Measurements from ENCODE around the gene TTC28.

DNA sequence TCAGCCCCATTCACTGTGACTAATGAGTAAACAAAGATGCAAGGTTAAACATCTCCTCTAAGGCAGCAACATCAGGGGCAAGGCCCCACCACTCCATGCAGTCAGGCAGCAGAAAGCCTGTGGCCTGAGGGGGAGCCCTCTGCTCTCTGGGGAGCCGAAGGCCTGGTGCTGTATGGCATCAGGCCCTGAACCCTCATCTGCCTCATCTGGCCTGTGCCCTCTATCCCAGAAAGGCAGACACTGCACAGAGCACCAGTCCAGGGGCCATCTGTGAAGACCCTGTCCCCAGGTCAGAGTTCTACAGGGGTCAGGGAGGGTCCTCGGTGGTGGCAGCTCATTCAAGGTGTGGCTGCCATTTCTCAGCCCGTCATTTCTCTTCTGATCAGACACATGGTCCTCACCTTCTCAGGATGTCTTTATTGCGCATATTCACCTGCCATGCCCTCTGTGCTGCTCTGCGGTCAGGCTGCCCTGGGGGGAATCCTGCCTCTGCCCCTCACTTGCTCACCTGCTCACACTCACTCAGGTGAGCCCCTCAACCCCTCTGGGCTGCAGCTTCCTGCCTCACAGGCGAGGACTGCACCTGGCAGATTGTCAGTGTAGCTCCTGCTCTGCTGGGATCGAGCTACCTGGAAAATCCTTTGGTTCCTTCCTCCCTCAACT lies 657.5 kb downstream of the TTC28 start:
- TF ChIP-seq POLR2AphosphoS5 (IDR thresholded peaks at IDR 0.05) (no peak), POLR2A (IDR thresholded peaks at IDR 0.05; ENCODE audit: low read depth) (no peak), CTCF (IDR thresholded peaks at IDR 0.05) (no peak), EP300 (IDR thresholded peaks at IDR 0.05) (no peak)

Data from esophagus muscularis mucosa (tissue), 4 donors.